ENCODE results near the gene HSD3B7.

GRCh38 chr16:30977502-30977901, 7.5 kb upstream of the HSD3B7 start:
- TF ChIP-seq CTCF (IDR thresholded peaks at IDR 0.05) (peak in 2 of 4 donors; percentile 3 to 6), POLR2A (IDR thresholded peaks at IDR 0.05) (no peak)
